ENCODE measurements around the gene TRMT6. TPM values are rescaled to one million over a fixed set of nuclear protein-coding genes. Genes with fewer than 3 reads are reported as not detected.

TRMT6 gene
- total RNA-seq, 3 donors from 2014 or later (not counting 1 experiment from before 2014, with no cell fraction given) = 9.2 to 13.0 (median 9.9) TPM

DNA sequence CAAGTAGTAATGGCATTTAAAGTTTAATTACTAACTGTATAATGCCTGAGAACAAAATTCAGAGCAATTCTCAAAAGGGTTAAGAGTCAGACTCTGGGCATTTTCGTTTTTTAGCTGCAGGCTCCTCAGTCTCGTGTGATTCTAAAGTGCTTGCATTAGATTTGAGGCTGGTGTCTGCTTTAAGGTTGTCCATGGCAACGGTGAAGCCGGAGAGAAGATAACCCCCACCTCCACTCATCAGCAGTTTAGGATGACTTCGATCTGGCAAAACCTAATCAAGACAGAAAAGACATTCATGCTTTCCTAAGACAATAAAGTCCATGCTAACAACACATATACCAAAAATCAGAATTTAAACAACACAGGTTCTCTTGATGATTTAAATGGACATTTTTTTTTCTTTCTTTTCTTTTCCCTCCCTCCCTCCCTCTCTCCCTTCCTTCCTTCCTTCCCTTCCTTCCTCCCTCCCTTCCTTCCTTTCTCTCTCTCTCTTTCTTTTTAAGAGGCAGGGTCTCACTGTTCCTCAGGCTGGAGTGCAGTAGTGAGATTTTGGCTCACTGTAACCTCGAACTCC lies 11.8 kb downstream of the TRMT6 start:
- Mint-ChIP-seq H3K27ac (no peak overlapping the region), H3K4me1 (no peaks in the 10 kb centered on the region), H3K36me3 (peaks cover 18% of the 10 kb centered on the region), H3K4me3 (no peak overlapping the region), H3K27me3 (ENCODE audit: low read depth in 2 of 2) (no peaks in the 10 kb centered on the region), H3K9me3 (no peaks in the 10 kb centered on the region)
- Histone ChIP-seq H3K27me3 (ENCODE audit: control insufficient read depth, insufficient read depth, low read length) (no peaks in the 10 kb centered on the region), H3K4me3 (ENCODE audit: low read length) (no peak overlapping the region), H3K4me1 (ENCODE audit: control insufficient read depth, insufficient read depth, low read length) (no peaks in the 10 kb centered on the region), H3K27ac (ENCODE audit: low read length) (no peak overlapping the region), H3K36me3 (ENCODE audit: control insufficient read depth, insufficient read depth, low read length) (peaks cover 52% of the 10 kb centered on the region), H3K9me3 (ENCODE audit: control insufficient read depth, insufficient read depth, low read length) (no peaks in the 10 kb centered on the region)
- DNase-seq (no peak), ATAC-seq (no peak)
- TF ChIP-seq, protein P1, sequence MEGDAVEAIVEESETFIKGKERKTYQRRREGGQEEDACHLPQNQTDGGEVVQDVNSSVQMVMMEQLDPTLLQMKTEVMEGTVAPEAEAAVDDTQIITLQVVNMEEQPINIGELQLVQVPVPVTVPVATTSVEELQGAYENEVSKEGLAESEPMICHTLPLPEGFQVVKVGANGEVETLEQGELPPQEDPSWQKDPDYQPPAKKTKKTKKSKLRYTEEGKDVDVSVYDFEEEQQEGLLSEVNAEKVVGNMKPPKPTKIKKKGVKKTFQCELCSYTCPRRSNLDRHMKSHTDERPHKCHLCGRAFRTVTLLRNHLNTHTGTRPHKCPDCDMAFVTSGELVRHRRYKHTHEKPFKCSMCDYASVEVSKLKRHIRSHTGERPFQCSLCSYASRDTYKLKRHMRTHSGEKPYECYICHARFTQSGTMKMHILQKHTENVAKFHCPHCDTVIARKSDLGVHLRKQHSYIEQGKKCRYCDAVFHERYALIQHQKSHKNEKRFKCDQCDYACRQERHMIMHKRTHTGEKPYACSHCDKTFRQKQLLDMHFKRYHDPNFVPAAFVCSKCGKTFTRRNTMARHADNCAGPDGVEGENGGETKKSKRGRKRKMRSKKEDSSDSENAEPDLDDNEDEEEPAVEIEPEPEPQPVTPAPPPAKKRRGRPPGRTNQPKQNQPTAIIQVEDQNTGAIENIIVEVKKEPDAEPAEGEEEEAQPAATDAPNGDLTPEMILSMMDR (IDR thresholded peaks at IDR 0.05) = no peak
- 91% methylated on average over 6 of the region's 6 CpGs for WGBS (ENCODE audit: insufficient coverage)
- intact Hi-C loops (cut with micrococcal nuclease) = no loop called here

- Histone ChIP-seq H3K27ac (ENCODE audit: low read length) (no peak overlapping the region), H3K27me3 (ENCODE audit: control insufficient read depth, insufficient read depth, low read length) (no peaks in the 10 kb centered on the region), H3K4me3 (ENCODE audit: low read length) (no peak overlapping the region), H3K36me3 (ENCODE audit: control insufficient read depth, insufficient read depth, low read length) (peaks cover 30% of the 10 kb centered on the region), H3K4me1 (ENCODE audit: control insufficient read depth, insufficient read depth, low read length) (no peaks in the 10 kb centered on the region), H3K9me3 (ENCODE audit: control insufficient read depth, insufficient read depth, low read length) (no peaks in the 10 kb centered on the region)
- Mint-ChIP-seq H3K9me3 (no peaks in the 10 kb centered on the region), H3K4me1 (no peaks in the 10 kb centered on the region), H3K4me3 (no peak overlapping the region), H3K36me3 (no peaks in the 10 kb centered on the region), H3K27ac (no peak overlapping the region), H3K27me3 (ENCODE audit: low read depth in 2 of 2) (peaks cover under 1 to 3% of the 10 kb centered on the region in 2 donors)
- 82% methylated on average over 3 of the region's 3 CpGs for WGBS (ENCODE audit: insufficient coverage)
- DNase-seq (no peak), ATAC-seq (no peak)
- TF ChIP-seq, protein P1 (IDR thresholded peaks at IDR 0.05) = no peak
- intact Hi-C loops (cut with micrococcal nuclease) = no loop called here
Observed at GRCh38 chr20:5936238-5936637, 14.1 kb downstream of the TRMT6 start.

DNA sequence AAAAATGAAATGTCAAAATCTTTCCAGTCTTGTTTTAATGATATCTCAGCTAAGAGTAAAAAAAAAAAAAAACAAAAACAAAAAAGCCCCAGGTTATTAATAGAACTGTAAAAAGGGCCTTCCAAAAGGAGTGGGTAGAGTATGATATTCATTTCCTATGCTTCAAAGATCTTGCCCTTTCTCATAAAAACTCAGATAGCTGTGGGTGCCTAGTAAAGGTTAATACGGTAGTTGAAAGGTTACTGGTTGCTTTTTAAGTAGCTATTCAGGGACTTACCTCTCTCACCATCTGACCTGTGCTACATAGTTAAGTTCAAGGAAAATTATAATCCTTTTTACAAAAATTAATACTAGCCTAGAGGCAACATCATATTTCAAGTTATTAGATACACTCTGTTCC lies 14.9 kb downstream of the TRMT6 start:
- WGBS (ENCODE audit: insufficient coverage) = no CpG with 5 or more reads among the region's 1 CpG
- Histone ChIP-seq H3K36me3 (ENCODE audit: control insufficient read depth, insufficient read depth, low read length) (peaks cover 24% of the 10 kb centered on the region), H3K4me1 (ENCODE audit: control insufficient read depth, insufficient read depth, low read length) (no peaks in the 10 kb centered on the region), H3K27ac (ENCODE audit: low read length) (no peak overlapping the region), H3K4me3 (ENCODE audit: low read length) (no peak overlapping the region), H3K9me3 (ENCODE audit: control insufficient read depth, insufficient read depth, low read length) (no peaks in the 10 kb centered on the region), H3K27me3 (ENCODE audit: control insufficient read depth, insufficient read depth, low read length) (no peaks in the 10 kb centered on the region)
- no peaks in the 10 kb centered on the region for H3K9me3 Mint-ChIP-seq
- intact Hi-C loops (cut with micrococcal nuclease) = no loop called here
- H3K36me3 Mint-ChIP-seq = no peaks in the 10 kb centered on the region
- ATAC-seq = no peak
- TF ChIP-seq, protein P1 (IDR thresholded peaks at IDR 0.05) = no peak
- H3K4me1 Mint-ChIP-seq = no peaks in the 10 kb centered on the region
- peaks cover 3 to 9% of the 10 kb centered on the region in 2 donors for H3K27me3 Mint-ChIP-seq (ENCODE audit: low read depth in 2 of 2)
- H3K27ac Mint-ChIP-seq = no peak overlapping the region
- no peak overlapping the region for H3K4me3 Mint-ChIP-seq
- no peak for DNase-seq
